NOMO-1 treated with dmso at 0.1 percent for 144 hours (cell line): Measurements from ENCODE around the gene VASN.
A peak's percentile ranks its signal among the peaks of the same experiment; 100 is the strongest.
"Not testable (repeated sequence)": the region's sequence is repeated elsewhere in the genome, so short reads cannot be mapped to it uniquely, and the experiment has no call there.

Experiments used
- DNase-seq: peaks from one replicate; lab custom pipeline; 2025; ENCODE audit not compliant: unreplicated experiment; lab: John Stamatoyannopoulos, UW

The VASN gene

DNA sequence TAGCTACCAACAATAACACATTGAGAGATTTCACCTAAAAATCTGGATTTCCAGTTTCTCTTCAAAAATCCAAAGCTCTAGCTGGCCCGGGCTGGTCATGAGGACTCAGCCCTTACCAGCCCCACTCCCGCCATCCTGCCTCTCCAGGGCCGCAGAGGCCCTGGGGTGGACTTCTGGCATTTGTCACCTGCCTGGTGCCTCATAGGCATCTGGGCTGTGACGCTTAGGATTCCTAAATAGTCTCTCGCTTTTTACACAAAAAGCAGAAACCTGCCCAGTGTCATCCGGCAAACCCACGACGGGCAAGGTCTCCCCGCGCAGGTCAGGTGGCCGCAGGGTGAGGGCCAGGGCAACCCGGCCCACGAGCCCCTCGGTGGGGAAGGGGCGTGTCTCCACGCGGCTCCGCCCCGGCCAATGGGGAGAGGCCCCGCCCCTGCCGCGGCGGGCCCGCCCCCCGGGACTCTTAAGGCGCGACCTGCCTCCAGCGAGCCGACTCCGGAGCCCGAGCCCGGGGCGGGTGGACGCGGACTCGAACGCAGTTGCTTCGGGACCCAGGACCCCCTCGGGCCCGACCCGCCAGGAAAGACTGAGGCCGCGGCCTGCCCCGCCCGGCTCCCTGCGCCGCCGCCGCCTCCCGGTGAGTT, at the start of gene VASN:
Gene VASN (plus strand): TSS at position 492 of the 644 bp plus-strand sequence. CDS start 9,030 bp downstream, outside the sequence.
- no peak for DNase-seq

DNA sequence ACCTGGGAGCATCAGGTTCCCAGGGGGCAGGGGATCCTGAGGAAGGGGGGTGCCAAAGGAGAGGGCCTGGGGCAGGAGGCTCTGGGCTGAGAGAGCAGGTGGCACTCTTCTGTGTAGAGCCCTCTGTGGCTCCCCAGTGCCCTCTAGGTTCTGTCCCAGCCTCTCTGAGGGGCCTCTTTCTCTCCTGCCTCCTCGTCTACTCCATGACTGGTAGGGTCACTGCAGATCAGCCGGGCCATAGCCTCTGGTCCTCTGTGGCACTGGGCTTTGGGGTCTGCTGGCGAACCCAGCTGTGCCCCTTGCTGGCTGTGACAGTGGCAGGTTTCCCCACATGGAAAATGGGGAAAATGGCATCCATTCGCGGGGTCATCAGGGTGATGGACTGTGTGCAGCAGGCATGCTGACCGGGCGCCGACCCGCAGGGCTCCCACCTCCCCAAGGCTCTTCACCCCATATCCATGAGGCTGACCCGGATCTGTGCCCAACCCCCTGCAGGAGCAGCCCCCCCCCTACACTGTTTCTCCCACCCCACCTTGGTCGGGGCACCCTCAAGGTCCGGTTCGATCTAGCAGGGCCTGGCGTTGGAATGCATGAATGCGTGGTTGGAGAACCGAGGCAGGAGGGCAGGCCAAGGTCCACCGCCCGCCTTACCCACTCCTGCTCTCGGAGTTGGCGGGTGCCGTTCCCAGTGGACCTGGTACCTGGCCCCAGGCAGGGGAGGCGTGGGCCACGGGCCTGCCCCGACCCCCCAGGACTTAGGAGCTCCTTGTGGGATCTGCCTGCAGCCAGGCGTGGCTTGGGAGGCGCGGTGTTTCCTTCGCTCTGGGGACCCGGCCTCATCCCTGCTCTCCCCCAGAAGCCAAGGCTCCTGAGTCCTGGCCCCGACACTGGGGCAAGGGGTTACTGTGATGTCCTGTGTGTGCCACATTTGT, 49.3 kb upstream of the VASN start:
- DNase-seq: no peak

DNA sequence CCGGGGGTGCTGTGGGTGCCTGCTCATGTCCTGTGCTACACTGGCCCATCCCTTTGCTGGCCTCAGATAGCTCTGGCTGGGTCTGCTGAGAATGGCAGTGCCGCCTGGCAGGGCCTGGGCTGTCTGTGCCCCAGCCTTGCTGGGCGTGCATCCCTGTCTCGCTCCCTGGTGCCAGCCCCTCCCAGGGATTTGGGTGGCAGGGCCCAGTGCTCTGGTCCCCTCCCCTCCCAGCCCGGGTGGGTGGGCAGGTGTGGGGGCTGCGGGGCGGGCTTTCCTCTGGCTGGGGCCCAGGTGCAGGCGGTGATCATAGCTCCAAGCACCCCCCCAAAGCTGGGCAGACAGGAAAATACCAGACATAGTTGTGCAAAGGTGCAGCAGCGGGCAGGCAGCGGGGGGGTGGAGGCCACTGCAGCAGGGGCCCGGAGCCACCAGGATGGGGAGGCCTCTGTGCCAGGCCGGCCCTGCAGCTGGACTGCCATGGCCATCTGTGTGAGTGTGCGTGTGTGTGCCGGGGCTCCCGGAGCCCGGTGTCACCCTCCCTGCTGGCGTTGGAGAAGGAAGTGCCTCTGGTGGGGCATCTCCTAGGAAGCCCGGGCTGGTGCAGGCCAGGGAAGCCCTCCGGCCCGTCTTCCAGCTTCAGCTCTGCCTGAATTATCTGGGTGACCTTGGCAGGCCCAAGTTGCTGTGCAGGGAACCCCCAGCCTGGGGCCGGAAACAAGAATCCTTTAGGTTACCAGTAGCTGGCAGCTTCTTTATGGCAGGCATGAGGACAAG, 48.4 kb upstream of the VASN start:
- no peak for DNase-seq

DNA sequence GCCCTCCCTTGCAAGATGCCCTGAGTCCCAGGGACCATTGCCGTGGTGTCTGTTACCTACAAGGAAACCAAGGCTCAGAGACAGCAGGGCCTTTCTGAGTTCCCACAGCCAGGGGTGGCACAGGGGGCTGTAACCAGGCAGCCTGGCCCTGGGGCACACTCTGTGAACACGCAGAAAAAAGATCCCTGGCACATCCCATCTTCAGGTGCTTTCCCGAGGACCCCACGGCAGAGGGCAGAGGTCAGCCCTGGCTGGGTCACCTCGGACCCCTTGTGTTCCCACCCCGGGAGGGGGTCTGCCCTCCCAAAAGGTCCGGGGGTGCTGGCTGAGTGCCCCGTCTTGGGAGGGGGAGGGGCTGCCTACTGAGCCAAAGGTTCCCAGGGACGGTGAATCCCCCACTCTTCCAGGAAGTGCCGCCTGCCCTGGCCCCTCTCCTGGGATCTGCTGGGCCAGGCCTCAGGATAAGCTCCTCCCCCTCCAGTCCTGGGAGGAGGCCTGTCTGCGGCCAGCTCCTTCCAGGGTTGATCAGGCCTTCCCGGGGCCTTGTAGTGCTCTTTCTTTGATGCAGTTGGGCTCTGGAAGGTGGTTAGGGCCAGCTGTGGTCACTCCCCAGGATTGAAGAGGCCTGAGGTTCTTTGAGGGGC, 47.7 kb upstream of the VASN start:
- no peak for DNase-seq

DNA sequence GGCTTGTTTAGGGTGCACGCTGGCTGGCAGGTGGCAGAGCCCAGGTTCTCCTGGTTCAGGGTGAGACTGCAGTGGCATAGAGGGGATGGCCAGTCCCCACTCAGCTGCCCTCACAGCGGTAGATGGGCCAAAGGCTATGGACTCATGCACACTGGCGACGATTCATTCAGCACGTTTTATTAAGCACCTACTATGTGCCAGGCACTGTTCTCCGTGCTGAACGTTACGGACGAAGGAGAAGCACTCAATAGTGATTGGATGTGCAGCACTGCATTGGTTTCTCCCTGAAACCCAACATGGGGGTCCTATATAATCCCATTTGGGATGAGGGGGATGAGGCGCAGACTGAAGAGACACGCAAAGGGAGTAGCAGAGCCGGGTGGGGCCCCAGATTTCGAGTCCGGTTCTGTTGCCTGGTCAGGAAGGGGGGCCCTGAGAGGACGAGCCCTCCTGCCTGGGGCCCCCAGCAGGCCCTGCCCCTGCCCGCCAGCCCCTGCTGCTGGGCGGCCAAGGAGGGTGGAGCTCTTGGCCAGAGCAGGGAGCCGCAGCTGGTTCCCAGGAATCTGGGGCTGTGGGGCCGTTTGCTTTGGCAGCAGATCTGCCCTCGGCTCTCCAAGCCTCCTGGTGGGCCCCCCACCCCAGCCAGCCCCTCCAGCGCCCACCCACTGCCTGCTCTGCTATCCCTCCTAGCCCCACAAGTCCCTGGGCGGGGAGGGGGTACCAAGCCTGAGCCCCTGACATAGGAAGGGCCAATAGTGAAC, 47.0 kb upstream of the VASN start:
- DNase-seq: no peak

DNA sequence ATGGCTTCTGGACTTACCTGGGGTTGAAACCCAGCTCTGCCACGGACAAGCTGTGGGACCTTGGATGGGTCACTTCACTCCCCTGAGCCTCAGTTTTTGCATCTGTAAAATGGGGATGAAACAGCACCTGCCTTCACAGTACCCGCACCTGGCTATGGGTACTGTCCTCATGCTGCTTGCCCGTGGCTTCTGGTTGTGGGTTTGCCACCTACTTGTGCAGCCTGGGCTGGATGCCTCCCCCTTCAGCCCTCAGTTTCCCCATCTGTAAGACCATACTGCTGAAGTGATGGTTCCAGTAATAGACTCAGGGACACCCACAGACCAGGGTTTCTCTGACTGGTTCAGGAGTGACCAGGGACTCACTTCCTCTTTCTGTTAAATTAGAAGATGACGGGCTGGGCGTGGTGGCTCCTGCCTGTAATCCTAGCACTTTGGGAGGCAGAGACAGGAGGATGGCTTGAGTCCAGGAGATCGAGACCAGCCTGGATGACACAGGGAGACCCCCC, 46.3 kb upstream of the VASN start:
- peak; percentile 47 for DNase-seq

DNA sequence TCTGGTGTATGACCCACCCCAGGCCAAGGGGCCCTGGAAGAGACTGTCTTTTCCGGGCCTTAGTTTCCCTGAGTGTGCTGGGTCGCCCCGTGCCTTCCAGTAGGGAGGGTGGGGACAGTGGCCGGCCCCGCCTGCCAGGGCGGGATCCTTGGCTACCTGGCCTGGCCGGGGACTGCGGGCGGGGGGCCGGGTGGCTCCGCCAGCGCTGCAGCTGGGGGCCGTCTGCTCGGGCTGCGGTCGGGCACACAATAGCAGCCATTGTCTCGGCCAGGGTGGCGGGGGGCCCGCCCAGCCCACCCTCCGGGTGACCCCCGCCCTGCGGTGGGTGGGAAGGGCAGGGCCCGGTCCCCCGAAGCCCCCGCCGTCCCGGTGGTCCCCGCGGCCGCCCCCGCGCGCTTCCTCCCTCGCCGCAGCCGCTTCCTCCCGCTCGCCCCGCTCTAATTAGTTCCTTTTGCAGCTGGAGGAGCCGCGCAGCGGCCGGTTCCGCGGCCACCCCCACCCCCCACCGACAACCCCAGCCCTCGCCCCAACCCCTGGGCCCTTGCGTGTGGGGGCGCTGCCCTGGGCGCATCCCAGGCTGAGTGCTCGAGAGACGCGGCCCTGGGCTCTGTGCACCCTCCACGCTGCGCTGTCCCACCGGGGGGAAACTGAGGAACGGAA, 44.1 kb upstream of the VASN start:
- peak; percentile 21 for DNase-seq

DNA sequence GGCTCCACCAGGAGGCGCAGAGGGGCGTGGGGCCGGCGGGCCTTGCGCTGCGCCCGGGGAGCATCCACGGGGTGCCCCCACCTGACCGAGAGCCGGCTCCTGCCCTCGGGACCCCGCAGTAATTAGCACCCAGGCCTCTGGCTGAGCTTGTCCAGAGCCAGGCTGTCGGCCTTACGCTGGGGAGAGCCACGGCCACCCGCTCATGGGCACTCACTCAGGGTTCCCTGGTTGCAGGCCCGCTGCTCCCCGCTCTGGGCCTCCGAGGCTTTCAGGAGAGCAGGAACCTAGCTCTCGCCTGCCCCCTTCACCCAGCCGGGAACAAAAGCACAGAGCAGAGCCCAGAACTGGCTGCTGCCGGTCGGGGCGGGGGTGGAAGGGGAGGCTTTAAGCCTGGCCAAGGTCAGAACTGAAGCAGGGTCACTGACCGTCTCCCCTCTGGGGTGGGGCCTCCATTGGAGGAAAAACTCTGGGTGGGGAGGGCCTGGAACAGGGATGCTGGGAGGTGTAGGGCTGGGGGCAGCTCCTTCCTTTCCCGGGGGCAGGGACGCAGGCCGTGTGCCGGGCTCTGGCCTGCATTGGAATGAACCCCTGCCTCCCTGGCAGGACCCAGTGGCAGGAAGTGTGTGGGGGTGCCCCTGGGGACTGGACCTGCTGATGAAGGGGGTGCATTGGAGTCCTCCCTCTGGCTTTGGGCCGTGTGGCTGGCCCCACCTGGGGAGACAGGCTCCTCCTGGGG, 43.4 kb upstream of the VASN start:
- peak; percentile 81 for DNase-seq

DNA sequence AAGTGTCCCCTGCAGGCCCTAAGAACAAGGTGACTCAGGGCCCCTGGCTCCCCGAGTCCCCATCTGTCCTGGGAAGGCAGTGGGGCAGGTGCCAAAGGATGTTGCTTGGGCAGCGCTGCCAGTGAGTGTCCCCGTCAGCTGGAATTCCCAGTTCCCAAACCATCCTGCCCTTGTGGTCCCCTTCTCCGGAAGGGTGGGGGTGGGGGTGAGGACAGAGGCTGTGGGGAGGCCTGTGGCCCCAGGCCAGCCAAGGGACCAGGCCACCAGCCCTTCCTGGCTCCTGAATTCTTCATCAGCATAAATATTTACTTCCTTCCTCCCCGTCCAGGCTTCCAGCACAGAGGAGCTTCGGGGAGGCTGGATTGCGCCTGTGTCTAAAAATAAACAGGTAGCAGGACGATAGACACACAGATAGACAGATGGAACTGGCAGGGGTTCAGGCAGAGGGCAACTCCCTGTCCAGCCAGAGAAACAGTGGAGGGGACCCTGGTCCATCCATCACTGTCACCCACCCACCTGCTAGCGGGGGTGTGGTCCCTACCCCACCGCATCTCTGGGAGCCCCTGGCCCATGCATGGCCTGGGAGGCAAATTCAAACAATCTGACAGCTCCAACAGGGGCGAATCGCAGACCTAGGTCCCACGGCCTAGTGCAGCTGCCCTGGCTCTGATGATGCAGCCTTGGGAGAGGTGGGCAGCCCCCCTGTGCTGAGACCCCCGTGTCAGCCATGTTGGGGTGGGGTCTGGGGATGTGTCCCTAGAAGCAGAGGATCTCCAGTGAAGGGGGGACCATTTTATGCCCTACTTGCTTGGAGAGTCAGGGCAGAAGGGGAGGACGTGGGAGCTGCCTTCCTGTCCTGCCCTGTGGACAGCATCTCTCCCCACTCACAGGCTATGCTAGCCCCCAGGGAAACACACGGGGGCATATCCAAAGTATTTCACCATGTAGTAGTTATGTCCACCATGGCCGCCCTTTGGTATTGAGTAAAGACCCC, 42.6 kb upstream of the VASN start:
- no peak for DNase-seq

DNA sequence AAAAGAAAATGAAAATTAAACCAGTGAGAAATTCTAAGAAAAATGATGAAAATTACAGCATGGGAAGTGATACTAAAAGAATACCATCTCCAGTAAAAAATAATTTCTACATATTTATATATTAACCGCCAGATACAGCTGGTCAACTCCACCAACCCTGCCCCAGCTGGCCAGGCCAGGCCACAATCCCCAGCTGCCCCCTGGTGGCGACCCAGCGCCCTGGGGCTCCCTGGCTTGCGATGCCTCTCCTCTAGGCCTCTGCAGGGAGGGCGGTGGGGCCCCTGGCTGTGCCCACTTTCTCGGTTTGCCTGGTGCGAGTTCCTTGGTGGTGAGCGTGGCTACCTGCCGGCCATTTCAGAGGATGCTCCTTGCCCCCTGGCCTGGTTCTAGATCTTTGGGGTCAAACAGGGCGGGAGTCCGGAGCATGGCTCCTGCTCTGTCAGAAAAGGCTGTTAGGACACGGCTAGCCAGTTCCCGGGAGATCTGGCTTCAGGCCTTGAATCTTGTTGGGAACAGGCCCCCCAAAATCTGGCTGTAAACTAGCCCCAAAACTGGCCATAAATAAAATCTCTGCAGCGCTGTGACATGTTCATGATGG, 41.3 kb upstream of the VASN start:
- no peak for DNase-seq

DNA sequence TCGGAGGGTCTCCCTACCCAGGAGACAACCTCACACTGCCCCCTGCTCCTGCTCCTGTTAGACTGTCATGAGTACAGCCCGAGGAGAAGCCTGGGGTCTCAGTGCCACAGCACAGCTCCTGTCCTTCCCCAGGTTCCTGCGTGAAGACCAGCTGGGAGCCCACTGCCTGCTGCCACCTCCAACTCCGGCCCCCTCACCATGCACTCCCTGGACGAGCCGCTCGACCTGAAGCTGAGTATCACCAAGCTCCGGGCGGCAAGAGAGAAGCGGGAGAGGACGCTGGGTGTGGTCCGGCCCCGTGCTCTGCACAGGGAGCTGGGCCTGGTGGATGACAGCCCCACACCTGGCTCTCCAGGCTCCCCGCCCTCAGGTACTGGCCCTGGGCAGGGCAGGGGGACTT, 39.6 kb upstream of the VASN start:
- DNase-seq: no peak

DNA sequence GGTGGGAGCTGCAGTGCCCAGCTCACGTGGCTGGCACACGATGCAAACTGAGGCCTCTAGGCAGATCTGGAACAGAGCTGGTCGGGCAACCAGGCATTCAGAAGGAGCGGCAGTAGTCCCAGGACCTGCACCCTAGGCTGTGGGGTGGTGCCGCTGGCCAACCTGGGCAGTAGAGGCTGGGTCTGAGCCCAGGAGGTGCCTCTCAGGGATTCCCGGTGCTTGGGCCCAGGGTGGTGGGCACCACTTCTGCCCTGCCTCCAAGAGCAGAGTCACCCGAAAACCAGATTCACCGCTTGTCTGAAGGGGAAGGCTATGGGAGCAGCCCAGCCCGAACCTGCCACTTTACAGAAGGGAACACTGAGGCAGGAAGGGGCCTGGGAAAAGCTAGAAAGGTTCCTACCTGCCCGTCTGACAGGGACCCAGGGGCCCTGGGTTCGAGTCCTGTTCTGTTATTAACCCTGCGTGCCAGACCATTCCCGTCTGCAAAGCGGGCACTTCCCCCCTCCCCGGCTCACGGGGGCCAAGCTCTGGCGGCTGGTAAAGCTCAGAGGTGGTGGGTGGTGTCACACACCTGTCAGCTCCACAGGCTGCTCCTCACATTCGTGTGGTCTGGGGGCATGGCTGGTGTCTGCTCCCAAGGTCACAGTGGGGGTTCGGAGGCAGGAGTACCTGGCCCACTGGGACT, 38.9 kb upstream of the VASN start:
- DNase-seq: no peak

DNA sequence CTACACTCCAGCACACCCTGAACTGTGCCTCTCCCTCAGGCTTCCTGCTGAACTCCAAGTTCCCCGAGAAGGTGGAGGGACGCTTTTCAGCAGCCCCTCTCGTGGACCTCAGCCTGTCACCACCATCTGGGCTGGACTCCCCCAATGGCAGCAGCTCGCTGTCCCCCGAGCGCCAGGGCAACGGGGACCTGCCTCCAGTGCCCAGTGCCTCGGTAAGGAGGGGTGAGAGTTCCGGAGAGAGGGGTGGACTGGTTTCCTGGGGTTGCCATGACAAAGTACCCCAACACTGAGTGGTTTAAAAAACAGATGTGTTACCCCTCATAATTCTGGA, 38.4 kb upstream of the VASN start:
- no peak for DNase-seq

DNA sequence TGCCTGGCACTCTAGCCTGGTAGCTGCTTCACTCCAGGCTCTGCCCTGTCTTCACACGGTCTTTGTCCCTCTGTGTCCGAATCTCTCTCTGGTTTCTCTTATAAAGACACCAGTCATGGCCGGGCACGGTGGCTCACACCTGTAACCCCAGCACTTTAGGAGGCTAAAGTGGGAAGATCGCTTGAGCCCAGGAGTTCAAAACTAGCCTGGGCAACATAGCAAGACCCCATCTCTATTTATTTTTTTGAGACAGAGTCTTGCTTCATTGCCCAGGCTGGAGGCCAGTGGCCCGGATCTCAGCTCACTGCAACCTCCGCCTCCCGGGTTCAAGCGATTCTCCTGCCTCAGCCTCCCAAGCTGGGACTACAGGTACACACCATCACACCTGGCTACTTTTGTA, 37.9 kb upstream of the VASN start:
- DNase-seq: not testable (repeated sequence)

DNA sequence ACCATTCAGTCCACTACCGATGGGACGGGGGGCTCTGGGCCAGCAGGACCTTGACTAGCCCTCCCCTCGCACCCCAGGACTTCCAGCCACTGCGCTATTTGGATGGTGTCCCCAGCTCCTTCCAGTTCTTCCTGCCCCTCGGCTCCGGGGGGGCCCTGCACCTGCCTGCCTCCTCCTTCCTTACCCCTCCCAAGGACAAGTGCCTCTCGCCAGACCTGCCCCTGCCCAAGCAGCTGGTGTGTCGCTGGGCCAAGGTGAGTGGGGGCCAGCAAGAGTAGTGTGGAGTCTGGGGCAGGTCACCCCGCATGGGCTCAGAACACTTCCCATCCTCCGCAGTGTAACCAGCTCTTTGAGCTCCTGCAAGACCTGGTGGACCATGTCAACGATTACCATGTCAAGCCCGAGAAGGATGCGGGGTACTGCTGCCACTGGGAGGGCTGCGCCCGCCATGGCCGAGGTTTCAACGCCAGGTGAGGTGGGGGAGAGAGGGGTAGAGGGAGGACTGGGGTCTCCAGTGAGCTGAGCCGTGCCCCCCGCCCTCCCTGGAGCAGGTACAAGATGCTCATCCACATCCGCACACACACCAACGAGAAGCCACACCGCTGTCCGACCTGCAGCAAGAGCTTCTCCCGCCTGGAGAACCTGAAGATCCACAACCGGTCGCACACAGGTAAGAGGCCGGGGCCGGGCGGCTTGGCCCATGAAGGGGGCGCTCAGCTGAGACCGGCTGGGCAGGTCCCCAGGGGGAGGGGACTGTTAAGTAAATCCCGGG, 36.7 kb upstream of the VASN start:
- DNase-seq: no peak
